ENCODE measurements around the gene ZNRF2. TPM values are rescaled to one million over a fixed set of nuclear protein-coding genes. Genes with fewer than 3 reads are reported as not detected.

The ZNRF2 gene
- total RNA-seq, 4 donors from 2014 or later: 27.2 to 43.6 (median 36.5) TPM

DNA sequence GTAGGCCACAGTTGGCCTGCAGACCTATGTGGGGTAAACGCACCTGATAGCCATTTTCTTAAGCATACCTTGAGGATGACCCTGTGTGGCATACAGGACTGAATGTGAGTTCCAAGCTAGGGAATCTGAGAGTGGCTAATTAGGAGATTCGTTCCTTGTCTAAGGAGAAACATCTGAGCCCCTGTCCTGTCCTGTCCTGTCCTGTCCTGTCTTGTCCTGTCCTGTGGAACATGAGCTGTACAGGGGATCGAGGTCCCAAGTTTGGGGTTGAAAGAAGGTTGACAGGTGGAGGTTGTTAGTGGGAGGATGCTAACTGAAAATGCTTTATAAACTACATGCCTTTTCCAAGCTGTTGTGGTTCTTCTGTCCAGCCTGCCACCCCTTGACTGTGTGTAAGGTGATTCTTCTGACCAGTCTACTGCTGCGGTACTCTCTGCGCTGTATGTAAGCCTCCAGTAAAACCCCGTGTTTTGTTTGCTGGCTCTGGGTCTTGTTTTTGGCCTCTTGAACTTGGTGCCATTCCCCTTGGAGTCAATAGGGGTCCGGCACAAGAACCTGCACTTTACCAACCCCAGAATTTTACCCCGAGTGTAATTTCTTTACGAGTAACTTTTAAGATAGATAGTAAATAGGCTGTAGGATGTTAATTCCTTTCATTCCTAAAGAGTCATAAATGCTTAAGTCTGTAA, 26.4 kb downstream of the ZNRF2 start:
- Histone ChIP-seq H3K4me1 (peaks cover 0 to 6% (median 0%) of the 10 kb centered on the region in 4 donors), H3K27me3 (no peaks in the 10 kb centered on the region), H3K27ac (no peak overlapping the region), H3K4me3 (no peak overlapping the region), H3K36me3 (no peaks in the 10 kb centered on the region), H3K9me3 (no peaks in the 10 kb centered on the region)
- TF ChIP-seq POLR2A (IDR thresholded peaks at IDR 0.05): no peak
- TF ChIP-seq, protein P1, sequence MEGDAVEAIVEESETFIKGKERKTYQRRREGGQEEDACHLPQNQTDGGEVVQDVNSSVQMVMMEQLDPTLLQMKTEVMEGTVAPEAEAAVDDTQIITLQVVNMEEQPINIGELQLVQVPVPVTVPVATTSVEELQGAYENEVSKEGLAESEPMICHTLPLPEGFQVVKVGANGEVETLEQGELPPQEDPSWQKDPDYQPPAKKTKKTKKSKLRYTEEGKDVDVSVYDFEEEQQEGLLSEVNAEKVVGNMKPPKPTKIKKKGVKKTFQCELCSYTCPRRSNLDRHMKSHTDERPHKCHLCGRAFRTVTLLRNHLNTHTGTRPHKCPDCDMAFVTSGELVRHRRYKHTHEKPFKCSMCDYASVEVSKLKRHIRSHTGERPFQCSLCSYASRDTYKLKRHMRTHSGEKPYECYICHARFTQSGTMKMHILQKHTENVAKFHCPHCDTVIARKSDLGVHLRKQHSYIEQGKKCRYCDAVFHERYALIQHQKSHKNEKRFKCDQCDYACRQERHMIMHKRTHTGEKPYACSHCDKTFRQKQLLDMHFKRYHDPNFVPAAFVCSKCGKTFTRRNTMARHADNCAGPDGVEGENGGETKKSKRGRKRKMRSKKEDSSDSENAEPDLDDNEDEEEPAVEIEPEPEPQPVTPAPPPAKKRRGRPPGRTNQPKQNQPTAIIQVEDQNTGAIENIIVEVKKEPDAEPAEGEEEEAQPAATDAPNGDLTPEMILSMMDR (IDR thresholded peaks at IDR 0.05): no peak
- no peak for DNase-seq

- no peak for DNase-seq
- Histone ChIP-seq H3K36me3 (no peaks in the 10 kb centered on the region), H3K4me1 (peaks cover 0 to 6% (median 3%) of the 10 kb centered on the region in 4 donors), H3K27me3 (no peaks in the 10 kb centered on the region), H3K9me3 (no peaks in the 10 kb centered on the region), H3K4me3 (no peak overlapping the region), H3K27ac (no peak overlapping the region)
- TF ChIP-seq, protein P1 (IDR thresholded peaks at IDR 0.05): no peak
- no peak for TF ChIP-seq POLR2A (IDR thresholded peaks at IDR 0.05)
Observed at GRCh38 chr7:30312178-30312577, 27.8 kb downstream of the ZNRF2 start.

DNA sequence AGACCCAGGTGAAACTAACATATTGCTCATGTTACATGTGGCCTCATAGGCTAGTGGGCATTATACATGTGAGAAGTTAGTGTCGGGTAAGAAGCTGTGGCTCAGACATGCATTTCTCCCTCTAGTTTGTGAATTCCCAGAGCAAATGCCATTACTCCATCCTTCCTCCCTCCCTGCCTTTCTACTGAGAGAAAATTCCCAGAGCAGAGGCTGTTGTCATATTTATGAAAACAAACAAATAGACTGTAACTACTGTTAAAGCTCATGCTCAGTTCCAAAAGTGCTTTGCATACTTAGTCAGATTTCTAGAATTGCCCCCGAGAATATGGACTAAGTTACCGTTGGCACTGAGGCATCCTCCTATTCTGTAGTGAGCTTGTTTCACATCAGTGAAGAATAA, 29.0 kb downstream of the ZNRF2 start:
- H3K36me3 ChIP-seq: no peaks in the 10 kb centered on the region
- H3K27ac ChIP-seq: no peak overlapping the region
- no peak for DNase-seq
- H3K4me1 ChIP-seq: peaks cover 0 to 6% (median 3%) of the 10 kb centered on the region in 4 donors
- H3K9me3 ChIP-seq: no peaks in the 10 kb centered on the region
- H3K4me3 ChIP-seq: no peak overlapping the region
- TF ChIP-seq, protein P1 (IDR thresholded peaks at IDR 0.05): no peak
- TF ChIP-seq POLR2A (IDR thresholded peaks at IDR 0.05): no peak
- H3K27me3 ChIP-seq: no peaks in the 10 kb centered on the region

GRCh38 chr7:30313793-30314192, 29.4 kb downstream of the ZNRF2 start:
- no peak for DNase-seq
- Histone ChIP-seq H3K4me3 (no peak overlapping the region), H3K36me3 (no peaks in the 10 kb centered on the region), H3K27me3 (no peaks in the 10 kb centered on the region), H3K4me1 (peaks cover 0 to 6% (median 3%) of the 10 kb centered on the region in 4 donors), H3K27ac (no peak overlapping the region), H3K9me3 (no peaks in the 10 kb centered on the region)
- TF ChIP-seq, protein P1 (IDR thresholded peaks at IDR 0.05): no peak
- TF ChIP-seq POLR2A (IDR thresholded peaks at IDR 0.05): no peak

DNA sequence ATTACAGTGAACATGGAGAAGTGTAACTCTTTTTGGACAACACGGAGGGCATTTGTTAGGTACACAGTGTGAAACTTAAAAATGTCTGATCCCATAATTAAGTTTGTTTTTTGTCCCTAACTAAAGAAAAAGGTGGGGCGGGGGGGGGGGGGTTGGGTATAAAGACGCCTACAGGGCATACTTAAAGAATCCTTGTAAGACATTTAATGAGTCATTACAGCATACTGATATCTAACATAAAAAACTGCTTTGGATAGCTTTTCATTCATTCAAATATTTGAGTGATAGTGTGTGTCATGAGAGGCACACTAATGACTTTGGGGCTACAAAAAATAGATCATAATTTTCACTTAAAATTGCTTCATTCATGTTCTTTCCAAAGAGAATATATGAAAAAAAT, 31.2 kb downstream of the ZNRF2 start:
- no peak for TF ChIP-seq POLR2A (IDR thresholded peaks at IDR 0.05)
- TF ChIP-seq, protein P1 (IDR thresholded peaks at IDR 0.05): no peak
- H3K27ac ChIP-seq: no peak overlapping the region
- peaks cover 0 to 6% (median 3%) of the 10 kb centered on the region in 4 donors for H3K4me1 ChIP-seq
- H3K36me3 ChIP-seq: no peaks in the 10 kb centered on the region
- H3K9me3 ChIP-seq: no peaks in the 10 kb centered on the region
- no peak for DNase-seq
- H3K27me3 ChIP-seq: no peaks in the 10 kb centered on the region
- no peak overlapping the region for H3K4me3 ChIP-seq
